Ectodermal cell (in vitro differentiated cells): ENCODE data around the gene GALNT16.

Source experiments
- H3K27ac ChIP-seq: 2 replicates; pipeline ENCODE4 v1.7.0; 2013; ENCODE audit warnings: mild to moderate bottlenecking, low read depth, low read length; ENCODE audit not compliant: insufficient read depth, poor library complexity, severe bottlenecking
- H3K27me3 ChIP-seq: 2 replicates; pipeline ENCODE4 v1.7.0; 2013; ENCODE audit warnings: mild to moderate bottlenecking, low read length; ENCODE audit not compliant: insufficient read depth, control insufficient read depth, poor library complexity, severe bottlenecking
- H3K36me3 ChIP-seq: one replicate; pipeline ENCODE4 v1.7.0; 2013; ENCODE audit warnings: low read length; ENCODE audit not compliant: control insufficient read depth, insufficient read depth
- H3K4me1 ChIP-seq: one replicate; pipeline ENCODE4 v1.7.0; 2013; ENCODE audit warnings: low read length; ENCODE audit not compliant: control insufficient read depth, insufficient read depth
- H3K4me3 ChIP-seq: 2 replicates; pipeline ENCODE4 v1.7.0; 2013; ENCODE audit warnings: low read depth, low read length, control low read depth; ENCODE audit not compliant: insufficient read depth
- H3K9me3 ChIP-seq: 2 replicates; pipeline ENCODE4 v1.7.0; 2013; ENCODE audit warnings: mild to moderate bottlenecking, low read length, moderate library complexity; ENCODE audit not compliant: control insufficient read depth
- WGBS, 2 experiments: methylation state at CpG; one replicate each; pipeline ENCODE4 v1.1.7; 2013; ENCODE audit warnings: missing lambda C conversion rate in 2 of 2; 5-methylcytosine and 5-hydroxymethylcytosine counted together

GALNT16 gene

GRCh38 chr14:69237142-69237541 lies 22.8 kb upstream of the GALNT16 start:
- Histone ChIP-seq H3K36me3 (peaks cover 19% of the 10 kb centered on the region), H3K27me3 (no peaks in the 10 kb centered on the region), H3K9me3 (no peaks in the 10 kb centered on the region), H3K4me3 (no peak overlapping the region), H3K4me1 (no peaks in the 10 kb centered on the region), H3K27ac (no peak overlapping the region)
- 92 to 100% methylated on average over 1 of the region's 1 CpG for WGBS, 2 experiments

- Histone ChIP-seq H3K36me3 (peaks cover 19% of the 10 kb centered on the region), H3K4me3 (no peak overlapping the region), H3K9me3 (no peaks in the 10 kb centered on the region), H3K27ac (no peak overlapping the region), H3K4me1 (no peaks in the 10 kb centered on the region), H3K27me3 (no peaks in the 10 kb centered on the region)
- WGBS, 2 experiments = 94 to 95% methylated on average over 12 of the region's 12 CpGs
These were observed 22.4 kb upstream of the GALNT16 start for GRCh38 chr14:69237584-69237983.

GRCh38 chr14:69238883-69239282 lies 21.1 kb upstream of the GALNT16 start:
- Histone ChIP-seq H3K27ac (no peak overlapping the region), H3K4me1 (no peaks in the 10 kb centered on the region), H3K36me3 (peaks cover 19% of the 10 kb centered on the region), H3K9me3 (no peaks in the 10 kb centered on the region), H3K27me3 (no peaks in the 10 kb centered on the region), H3K4me3 (no peak overlapping the region)
- 89 to 97% methylated on average over 4 of the region's 4 CpGs for WGBS, 2 experiments

GRCh38 chr14:69240527-69241173 lies 19.3 kb upstream of the GALNT16 start:
- H3K27me3 ChIP-seq = no peaks in the 10 kb centered on the region
- 94 to 95% methylated on average over 13 of the region's 13 CpGs for WGBS, 2 experiments
- H3K36me3 ChIP-seq = peaks cover 19% of the 10 kb centered on the region
- H3K9me3 ChIP-seq = no peaks in the 10 kb centered on the region
- H3K27ac ChIP-seq = no peak overlapping the region
- no peak overlapping the region for H3K4me3 ChIP-seq
- H3K4me1 ChIP-seq = no peaks in the 10 kb centered on the region

GRCh38 chr14:69241577-69241976 lies 18.4 kb upstream of the GALNT16 start:
- Histone ChIP-seq H3K4me3 (no peak overlapping the region), H3K27ac (no peak overlapping the region), H3K36me3 (peaks cover 11% of the 10 kb centered on the region), H3K4me1 (no peaks in the 10 kb centered on the region), H3K27me3 (no peaks in the 10 kb centered on the region), H3K9me3 (no peaks in the 10 kb centered on the region)
- WGBS, 2 experiments = 93 to 98% methylated on average over 2 of the region's 2 CpGs

GRCh38 chr14:69242311-69243224 lies 17.4 kb upstream of the GALNT16 start:
- no peak overlapping the region for H3K4me3 ChIP-seq
- no peaks in the 10 kb centered on the region for H3K27me3 ChIP-seq
- H3K36me3 ChIP-seq = peaks cover 4% of the 10 kb centered on the region
- 83 to 85% methylated on average over 10 of the region's 10 CpGs for WGBS, 2 experiments
- no peak overlapping the region for H3K27ac ChIP-seq
- H3K9me3 ChIP-seq = no peaks in the 10 kb centered on the region
- no peaks in the 10 kb centered on the region for H3K4me1 ChIP-seq

- Histone ChIP-seq H3K9me3 (no peaks in the 10 kb centered on the region), H3K4me3 (no peak overlapping the region), H3K27me3 (no peaks in the 10 kb centered on the region), H3K27ac (no peak overlapping the region), H3K36me3 (no peaks in the 10 kb centered on the region), H3K4me1 (no peaks in the 10 kb centered on the region)
- 97 to 98% methylated on average over 3 of the region's 3 CpGs for WGBS, 2 experiments
These were observed 15.0 kb upstream of the GALNT16 start for GRCh38 chr14:69244946-69245345.

GRCh38 chr14:69246331-69246730 lies 13.6 kb upstream of the GALNT16 start:
- Histone ChIP-seq H3K9me3 (no peaks in the 10 kb centered on the region), H3K36me3 (no peaks in the 10 kb centered on the region)
- 91 to 96% methylated on average over 3 of the region's 3 CpGs for WGBS, 2 experiments

GRCh38 chr14:69247676-69248440 lies 12.1 kb upstream of the GALNT16 start:
- H3K27ac ChIP-seq = no peak overlapping the region
- 96 to 100% methylated on average over 2 to 3 of the region's 3 CpGs for WGBS, 2 experiments
- no peaks in the 10 kb centered on the region for H3K4me1 ChIP-seq
- H3K27me3 ChIP-seq = no peaks in the 10 kb centered on the region
- H3K36me3 ChIP-seq = no peaks in the 10 kb centered on the region
- no peak overlapping the region for H3K4me3 ChIP-seq
- no peaks in the 10 kb centered on the region for H3K9me3 ChIP-seq

More at GRCh38 chr14:69246331-69246730, 13.6 kb upstream of the GALNT16 start:
- H3K4me3 ChIP-seq = no peak overlapping the region
- H3K4me1 ChIP-seq = no peaks in the 10 kb centered on the region
- no peak overlapping the region for H3K27ac ChIP-seq
- no peaks in the 10 kb centered on the region for H3K27me3 ChIP-seq

- Histone ChIP-seq H3K9me3 (no peaks in the 10 kb centered on the region), H3K36me3 (no peaks in the 10 kb centered on the region), H3K4me3 (no peak overlapping the region), H3K27me3 (no peaks in the 10 kb centered on the region), H3K27ac (no peak overlapping the region), H3K4me1 (no peaks in the 10 kb centered on the region)
- 91 to 95% methylated on average over 5 of the region's 5 CpGs for WGBS, 2 experiments
These were observed 10.4 kb upstream of the GALNT16 start for GRCh38 chr14:69249603-69250002.
